Measurements from ENCODE around the gene NLRP9. TPM values are rescaled to one million over a fixed set of nuclear protein-coding genes. Genes with fewer than 3 reads are reported as not detected.
A peak's percentile ranks its signal among the peaks of the same experiment; 100 is the strongest.

NLRP9 gene
- total RNA-seq, 1 experiment from 2014 or later, result 0.02 TPM

DNA sequence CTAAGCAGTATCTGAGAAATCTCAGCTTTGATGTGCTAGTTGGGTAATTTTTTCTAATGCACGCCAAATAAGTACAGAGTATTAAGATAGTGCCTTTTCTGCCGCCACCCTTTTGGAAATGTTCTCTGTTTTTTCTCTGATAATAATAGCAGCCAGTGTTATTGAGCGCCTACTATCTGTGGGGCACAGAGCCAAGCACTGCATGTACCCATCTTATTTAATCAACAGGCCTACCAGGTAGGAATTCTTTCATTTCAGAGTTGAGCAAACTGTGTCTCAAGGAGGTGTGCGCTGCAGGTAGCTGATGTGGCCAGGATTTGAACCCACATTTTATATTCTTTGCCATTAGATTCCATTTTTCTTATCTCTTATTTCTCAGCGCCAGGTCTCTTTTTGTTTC, 61.8 kb downstream of the NLRP9 start:
- H3K36me3 ChIP-seq, result peaks cover 12% of the 10 kb centered on the region
- no peak overlapping the region for H3K4me3 ChIP-seq
- no peaks in the 10 kb centered on the region for H3K9me3 ChIP-seq (replicated peaks)
- H3K4me1 ChIP-seq, result peaks cover 3% of the 10 kb centered on the region; the same call in 1 of the 2 replicates
- no peak overlapping the region for H3K27ac ChIP-seq
- no peaks in the 10 kb centered on the region for H3K27me3 ChIP-seq
- no peak for DNase-seq

DNA sequence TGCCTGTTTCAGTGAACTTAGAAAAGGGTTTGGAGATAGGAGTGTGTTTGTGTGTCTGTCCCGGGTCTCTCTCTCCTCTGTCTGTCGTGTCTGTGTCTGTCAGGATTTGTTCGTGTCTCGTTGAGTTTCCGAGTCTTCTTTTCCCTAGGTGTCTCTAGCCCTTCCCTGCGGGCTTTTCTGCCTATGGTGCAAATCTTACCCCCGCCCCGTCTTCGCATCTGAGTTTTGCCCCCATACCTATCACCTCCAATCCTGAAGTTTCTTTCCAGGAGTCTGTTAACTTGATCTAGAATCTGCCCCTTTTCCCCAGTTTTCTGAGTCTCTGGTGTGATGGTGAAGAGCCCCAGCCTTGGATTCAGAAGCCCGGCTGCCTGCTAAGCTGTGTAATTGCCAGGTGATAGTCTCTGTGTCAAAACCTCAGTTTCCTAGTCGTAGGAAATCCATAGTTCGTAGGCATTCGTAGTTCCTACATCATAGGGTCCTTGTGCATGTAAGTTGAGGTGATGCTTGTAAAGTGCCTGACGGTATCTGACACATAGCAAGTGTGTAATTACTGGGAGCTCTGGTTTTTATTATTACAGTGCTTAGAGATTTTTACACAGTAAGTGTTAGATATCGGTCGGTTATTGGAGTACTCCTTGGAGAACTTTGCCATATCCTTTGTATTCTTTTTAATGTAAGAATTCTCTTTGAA, 62.4 kb downstream of the NLRP9 start:
- no peak for DNase-seq
- peaks cover 11% of the 10 kb centered on the region for H3K36me3 ChIP-seq
- H3K27me3 ChIP-seq, result no peaks in the 10 kb centered on the region
- peak overlapping the region; percentile 71 for H3K4me3 ChIP-seq
- H3K27ac ChIP-seq, result peak overlapping the region; percentile 29; the same call in 1 of the 2 replicates
- no peaks in the 10 kb centered on the region for H3K9me3 ChIP-seq (replicated peaks)
- peaks cover 3% of the 10 kb centered on the region; the same call in 1 of the 2 replicates for H3K4me1 ChIP-seq

DNA sequence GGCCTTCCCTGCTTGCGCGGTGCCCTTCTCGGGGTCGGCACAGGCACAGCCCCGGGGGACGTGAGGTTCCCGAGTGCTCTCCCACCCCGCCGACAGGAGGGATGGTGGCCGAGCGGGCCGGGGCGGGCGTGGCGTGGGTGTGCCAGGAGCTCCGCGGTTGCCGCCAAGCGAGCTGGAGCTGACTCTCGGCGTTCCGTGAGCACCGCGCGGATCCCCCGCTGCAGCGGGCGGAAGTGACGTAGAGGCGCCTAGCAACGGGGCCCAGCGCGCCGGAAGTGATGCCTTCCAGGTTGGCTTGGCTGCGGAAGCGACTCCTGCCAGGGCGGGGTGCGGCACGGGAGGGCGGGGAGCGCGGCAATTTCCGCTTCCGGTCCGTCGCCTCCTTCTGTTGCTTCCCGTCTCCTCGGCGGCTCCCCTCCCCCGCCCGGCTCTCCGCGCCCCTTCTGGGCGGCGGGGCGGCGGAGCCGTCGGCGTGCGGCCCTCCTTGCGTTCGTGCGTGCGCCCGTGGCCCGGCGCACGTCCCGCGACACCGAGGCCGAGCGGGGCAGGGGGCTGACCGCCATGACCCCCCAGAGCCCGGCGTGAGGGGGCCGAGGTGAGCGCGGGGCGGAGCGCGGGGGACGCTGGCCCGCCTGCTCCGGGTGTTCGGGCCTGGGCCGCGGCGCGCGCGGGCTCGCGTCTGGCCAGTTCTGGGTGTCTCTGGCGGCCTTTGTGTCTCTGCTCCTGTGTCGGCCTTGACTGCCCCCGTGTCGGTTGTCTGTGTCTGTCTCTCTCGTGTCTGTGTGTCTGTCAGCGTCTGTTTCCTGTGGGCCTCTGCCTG, 63.2 kb downstream of the NLRP9 start, which contains the start of gene EPN1:
TSS of gene EPN1 (plus strand) at position 386 of the 820 bp plus-strand sequence. CDS start 3,402 bp downstream, outside the sequence.
- H3K4me1 ChIP-seq, result peaks cover 3% of the 10 kb centered on the region; the same call in 1 of the 2 replicates
- H3K36me3 ChIP-seq, result peaks cover 12% of the 10 kb centered on the region
- H3K9me3 ChIP-seq (replicated peaks), result no peaks in the 10 kb centered on the region
- H3K27ac ChIP-seq, result peak within 1 kb of the TSS; percentile 29; the same call in 1 of the 2 replicates
- peak within 1 kb of the TSS; percentile 71 for H3K4me3 ChIP-seq
- no peaks in the 10 kb centered on the region for H3K27me3 ChIP-seq
- peak; percentile 97 for DNase-seq

DNA sequence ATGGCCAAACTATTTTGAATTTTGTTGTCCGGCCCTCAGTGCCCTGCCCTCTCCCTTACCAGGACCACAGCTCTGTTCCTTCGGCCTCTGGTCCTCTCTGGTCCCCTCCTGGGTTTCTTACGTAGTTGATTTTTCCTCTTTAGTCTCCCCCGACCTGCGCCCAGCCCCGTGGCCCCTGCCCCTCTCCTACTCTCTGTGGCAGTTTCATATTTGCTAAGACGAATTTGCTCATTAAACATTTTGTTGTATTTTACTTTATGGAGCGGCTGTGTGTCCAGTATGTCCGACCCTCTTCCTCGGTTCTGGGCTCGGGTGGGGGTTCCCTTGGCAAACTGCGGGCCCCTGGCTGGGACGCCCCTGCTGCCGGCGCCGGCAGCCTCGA, 63.8 kb downstream of the NLRP9 start:
- Histone ChIP-seq H3K4me1 (peaks cover 3% of the 10 kb centered on the region; the same call in 1 of the 2 replicates), H3K9me3 (replicated peaks) (no peaks in the 10 kb centered on the region), H3K36me3 (peaks cover 15% of the 10 kb centered on the region), H3K4me3 (peak overlapping the region; percentile 71), H3K27ac (no peak overlapping the region), H3K27me3 (no peaks in the 10 kb centered on the region)
- no peak for DNase-seq

DNA sequence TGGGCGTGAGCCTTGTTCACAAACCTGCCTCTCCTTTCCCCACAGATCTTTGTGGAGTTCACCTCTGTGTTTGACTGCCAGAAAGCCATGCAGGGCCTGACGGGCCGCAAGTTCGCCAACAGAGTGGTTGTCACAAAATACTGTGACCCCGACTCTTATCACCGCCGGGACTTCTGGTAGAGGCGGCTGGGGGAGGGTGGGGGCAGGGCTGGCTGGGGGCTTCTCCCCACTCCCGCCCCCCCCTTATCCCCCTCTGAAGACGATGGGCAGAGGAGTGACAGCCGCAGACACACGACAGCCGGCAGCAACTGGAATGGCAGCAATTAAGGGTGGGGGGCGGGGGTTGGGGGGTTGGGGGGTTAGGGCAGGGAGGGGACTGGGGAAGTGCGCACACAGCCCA, 64.3 kb downstream of the NLRP9 start:
- Histone ChIP-seq H3K9me3 (replicated peaks) (no peaks in the 10 kb centered on the region), H3K27ac (no peak overlapping the region), H3K27me3 (no peaks in the 10 kb centered on the region), H3K4me3 (no peak overlapping the region), H3K4me1 (peaks cover 3% of the 10 kb centered on the region; the same call in 1 of the 2 replicates), H3K36me3 (peaks cover 18% of the 10 kb centered on the region)
- no peak for DNase-seq

DNA sequence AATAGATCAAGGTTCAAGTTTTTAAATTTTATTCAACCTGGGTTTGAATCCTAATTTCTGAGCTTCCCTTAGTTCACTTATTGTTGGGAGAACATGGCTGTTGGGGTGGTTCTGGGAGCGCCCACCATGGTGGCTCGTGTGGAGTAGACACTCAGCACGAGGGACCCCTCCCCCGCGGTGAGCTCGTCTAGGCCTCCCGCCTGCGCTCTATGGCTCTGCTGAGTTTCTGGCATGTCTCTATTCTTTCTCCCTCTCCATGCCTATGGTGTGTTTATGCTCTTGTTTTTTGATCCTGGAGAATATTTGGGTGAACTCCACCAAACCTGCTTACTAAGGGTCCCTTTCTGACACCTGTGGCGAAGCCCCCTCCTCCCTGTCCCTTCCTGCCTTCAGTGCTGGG, 64.7 kb downstream of the NLRP9 start:
- Histone ChIP-seq H3K36me3 (peaks cover 21% of the 10 kb centered on the region), H3K4me3 (no peak overlapping the region), H3K27ac (no peak overlapping the region), H3K9me3 (replicated peaks) (no peaks in the 10 kb centered on the region), H3K4me1 (peaks cover 3% of the 10 kb centered on the region; the same call in 1 of the 2 replicates), H3K27me3 (no peaks in the 10 kb centered on the region)
- no peak for DNase-seq

DNA sequence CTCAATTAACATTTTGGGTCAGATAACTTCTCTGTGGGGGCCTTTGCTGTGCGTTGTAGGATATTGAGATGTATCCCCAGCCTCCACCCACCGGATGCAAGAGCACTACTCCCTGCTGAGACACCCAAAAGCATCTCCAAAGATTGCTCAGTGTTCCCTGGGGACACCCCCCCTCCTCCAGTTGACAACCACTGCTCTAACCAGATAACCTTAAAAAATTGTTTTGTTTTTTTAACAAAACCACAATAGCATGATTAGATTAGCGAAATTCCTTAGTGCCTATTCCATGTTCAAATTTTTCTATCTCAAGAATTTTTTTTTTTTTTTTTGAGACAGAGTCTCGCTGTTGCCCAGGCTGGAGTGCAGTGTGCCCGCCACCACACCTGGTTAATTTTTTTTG, 65.8 kb downstream of the NLRP9 start:
- no peaks in the 10 kb centered on the region for H3K9me3 ChIP-seq (replicated peaks)
- no peaks in the 10 kb centered on the region for H3K27me3 ChIP-seq
- DNase-seq, result no peak
- H3K27ac ChIP-seq, result no peak overlapping the region
- H3K36me3 ChIP-seq, result peaks cover 28% of the 10 kb centered on the region
- peaks cover 3% of the 10 kb centered on the region; the same call in 1 of the 2 replicates for H3K4me1 ChIP-seq
- H3K4me3 ChIP-seq, result no peak overlapping the region

DNA sequence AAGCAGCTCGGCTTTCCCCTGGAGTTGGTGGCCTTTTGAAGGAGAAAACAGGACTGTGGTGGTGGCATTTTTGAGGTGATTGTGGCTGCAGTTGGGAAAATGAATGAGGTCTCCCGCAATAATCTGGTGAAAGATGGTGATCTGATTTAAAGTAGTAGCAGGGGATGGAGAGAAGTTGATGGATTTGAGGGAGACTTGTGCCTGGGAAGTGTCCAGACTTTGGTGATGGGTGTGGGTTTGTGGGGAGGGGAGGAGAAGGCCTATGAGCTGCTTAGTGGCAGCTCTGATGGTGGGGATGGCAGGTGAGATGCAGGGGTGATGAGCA, 67.2 kb downstream of the NLRP9 start:
- Histone ChIP-seq H3K27ac (no peak overlapping the region), H3K9me3 (replicated peaks) (no peaks in the 10 kb centered on the region), H3K36me3 (peaks cover 40% of the 10 kb centered on the region), H3K27me3 (no peaks in the 10 kb centered on the region), H3K4me3 (no peak overlapping the region), H3K4me1 (peaks cover 3% of the 10 kb centered on the region; the same call in 1 of the 2 replicates)
- DNase-seq, result no peak

DNA sequence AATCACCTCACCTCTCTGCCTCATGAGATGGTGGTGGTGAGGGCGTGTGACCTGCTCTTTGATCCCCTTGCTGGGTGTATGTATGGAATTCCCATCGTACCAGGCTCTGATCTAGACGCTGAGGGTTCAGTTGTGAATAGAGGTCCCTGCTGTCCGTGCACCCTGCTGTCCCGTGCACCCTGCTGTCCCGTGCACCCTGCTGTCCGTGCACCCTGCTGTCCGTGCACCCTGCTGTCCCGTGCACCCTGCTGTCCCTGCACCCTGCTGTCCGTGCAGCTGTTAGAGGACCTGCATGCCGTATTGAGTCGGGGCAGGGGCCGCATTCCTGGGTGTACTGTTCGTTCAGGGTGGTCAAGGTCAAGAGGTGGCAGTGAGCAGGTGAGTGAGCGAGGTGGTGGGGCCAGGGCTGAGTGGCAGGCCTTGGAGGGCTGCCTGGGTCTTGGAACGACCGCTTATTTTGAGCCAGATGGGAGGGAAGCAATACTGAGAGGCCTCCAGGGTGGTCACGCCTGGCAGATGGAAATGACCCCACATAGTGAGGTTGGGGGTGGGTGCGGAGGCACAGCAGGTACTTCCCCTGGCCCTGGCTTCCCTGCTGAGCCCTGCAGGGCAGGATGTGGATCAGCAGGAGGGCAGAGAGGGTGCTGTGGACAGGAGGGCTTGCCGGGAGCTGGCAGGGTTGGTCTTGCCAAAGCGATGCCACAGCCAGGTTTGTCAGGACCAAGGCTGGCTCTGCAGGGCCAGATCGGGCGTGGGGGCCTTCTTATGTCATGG, 67.7 kb downstream of the NLRP9 start:
- Histone ChIP-seq H3K4me3 (no peak overlapping the region), H3K27ac (no peak overlapping the region), H3K4me1 (peaks cover 3% of the 10 kb centered on the region; the same call in 1 of the 2 replicates), H3K27me3 (no peaks in the 10 kb centered on the region), H3K36me3 (peaks cover 46% of the 10 kb centered on the region), H3K9me3 (replicated peaks) (no peaks in the 10 kb centered on the region)
- DNase-seq, result peak; percentile 35 to 38

DNA sequence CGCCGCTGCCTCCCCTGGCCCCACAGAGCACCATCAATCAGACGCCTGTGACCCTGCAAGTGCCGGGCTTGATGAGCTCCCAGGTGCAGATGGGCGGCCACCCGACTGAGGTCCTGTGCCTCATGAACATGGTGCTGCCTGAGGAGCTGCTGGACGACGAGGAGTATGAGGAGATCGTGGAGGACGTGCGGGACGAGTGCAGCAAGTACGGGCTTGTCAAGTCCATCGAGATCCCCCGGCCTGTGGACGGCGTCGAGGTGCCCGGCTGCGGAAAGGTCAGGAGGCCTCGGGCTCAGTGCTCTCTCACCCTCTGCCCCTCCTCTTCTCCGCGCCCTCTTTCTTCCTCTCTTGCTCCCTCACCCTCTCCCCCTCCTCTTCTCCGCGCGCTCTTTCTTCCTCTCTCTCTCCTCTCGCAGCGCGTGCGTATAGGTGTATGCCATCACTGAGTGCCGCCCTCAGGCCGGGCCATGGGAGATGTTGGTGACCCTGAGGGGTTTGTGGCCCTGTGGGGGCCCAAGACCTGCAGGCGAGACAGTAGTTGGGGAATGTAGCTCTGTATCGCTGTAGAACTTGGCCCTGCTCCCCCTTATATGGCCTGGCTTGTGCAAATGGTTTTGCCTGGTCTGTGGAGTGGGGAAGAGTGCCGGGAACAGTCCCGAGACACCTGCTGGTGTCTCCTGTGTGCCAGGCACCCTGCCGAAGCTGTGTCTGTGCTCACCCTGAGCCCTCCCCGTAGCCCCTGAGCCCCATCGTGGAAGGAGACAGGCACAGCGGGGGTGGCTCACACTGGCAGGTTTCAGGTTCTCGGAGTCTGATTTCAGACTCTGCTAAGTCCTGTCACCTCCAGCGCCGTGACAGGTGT, 68.6 kb downstream of the NLRP9 start:
- H3K9me3 ChIP-seq (replicated peaks), result no peaks in the 10 kb centered on the region
- no peaks in the 10 kb centered on the region for H3K27me3 ChIP-seq
- no peak overlapping the region for H3K27ac ChIP-seq
- no peak for DNase-seq
- peaks cover 3% of the 10 kb centered on the region; the same call in 1 of the 2 replicates for H3K4me1 ChIP-seq
- peaks cover 50% of the 10 kb centered on the region for H3K36me3 ChIP-seq
- H3K4me3 ChIP-seq, result no peak overlapping the region

DNA sequence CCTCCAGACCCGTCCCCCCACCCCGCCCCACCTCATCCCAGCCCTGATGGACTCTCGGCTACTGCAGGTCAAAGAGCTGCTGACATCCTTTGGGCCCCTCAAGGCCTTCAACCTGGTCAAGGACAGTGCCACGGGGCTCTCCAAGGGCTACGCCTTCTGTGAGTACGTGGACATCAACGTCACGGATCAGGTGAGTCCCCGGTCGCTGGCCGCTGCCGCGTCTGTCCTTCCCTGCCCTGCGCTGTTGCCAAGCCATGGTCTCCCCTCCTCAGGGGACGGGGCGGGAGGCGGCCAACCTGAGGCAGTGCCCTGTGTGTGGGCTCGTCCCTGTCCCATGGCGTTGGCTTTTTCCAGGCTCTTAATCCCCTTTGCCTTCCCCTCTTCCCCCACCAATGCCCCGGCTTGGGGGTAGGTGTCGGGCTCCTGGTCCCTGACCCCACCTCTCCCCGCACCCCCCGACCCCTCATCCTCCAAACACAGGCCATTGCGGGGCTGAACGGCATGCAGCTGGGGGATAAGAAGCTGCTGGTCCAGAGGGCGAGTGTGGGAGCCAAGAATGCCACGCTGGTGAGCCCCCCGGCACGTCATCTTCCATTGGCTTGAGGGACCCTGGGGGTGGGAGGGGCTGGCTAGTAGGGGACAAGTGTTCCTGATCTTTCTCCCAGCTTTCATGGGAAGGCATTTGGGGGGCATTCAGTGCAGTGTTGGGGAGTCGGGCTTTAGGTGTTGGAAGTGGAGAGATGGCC, 69.4 kb downstream of the NLRP9 start:
- peaks cover 3% of the 10 kb centered on the region; the same call in 1 of the 2 replicates for H3K4me1 ChIP-seq
- no peak for DNase-seq
- no peaks in the 10 kb centered on the region for H3K9me3 ChIP-seq (replicated peaks)
- no peaks in the 10 kb centered on the region for H3K27me3 ChIP-seq
- no peak overlapping the region for H3K27ac ChIP-seq
- peaks cover 57% of the 10 kb centered on the region for H3K36me3 ChIP-seq
- H3K4me3 ChIP-seq, result no peak overlapping the region

DNA sequence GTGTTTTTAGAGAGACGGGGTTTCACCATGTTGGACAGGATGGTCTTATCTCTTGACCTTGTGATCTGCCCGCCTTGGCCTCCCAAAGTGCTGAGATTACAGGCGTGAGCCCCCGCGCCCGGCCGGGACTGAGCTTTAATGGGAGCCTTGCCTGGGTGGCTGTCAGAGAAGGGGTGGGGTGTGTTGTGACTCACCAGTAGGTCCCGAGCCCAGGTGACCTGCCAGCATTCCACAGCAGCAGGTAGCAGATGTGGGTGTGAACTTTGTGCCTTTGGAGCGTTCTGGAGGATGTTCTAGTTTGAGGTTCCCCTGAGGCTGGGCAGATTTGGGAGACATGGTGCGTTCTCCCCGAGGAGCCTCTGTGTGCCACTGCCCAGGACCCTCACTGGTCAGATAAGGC, 70.2 kb downstream of the NLRP9 start:
- H3K4me3 ChIP-seq, result no peak overlapping the region
- H3K36me3 ChIP-seq, result peaks cover 65% of the 10 kb centered on the region

DNA sequence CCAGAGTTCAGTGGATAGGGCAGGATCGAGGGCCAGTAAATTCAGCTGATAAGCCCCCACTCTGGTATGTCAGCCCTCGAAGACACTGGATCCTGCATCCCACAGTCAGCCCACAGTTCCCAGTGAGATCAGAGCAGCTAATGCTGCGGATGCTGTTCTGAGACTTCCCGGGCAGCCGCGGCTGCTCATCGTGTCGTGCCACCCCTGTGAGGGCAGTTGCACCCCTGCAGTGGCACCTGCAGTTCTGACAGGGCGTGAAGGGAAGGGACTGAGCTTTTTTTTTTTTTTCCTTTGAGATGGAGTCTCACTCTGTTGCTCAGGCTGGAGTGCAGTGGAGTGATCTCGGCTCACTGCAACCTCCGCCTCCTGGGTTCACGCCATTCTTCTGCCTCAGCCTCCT, 70.7 kb downstream of the NLRP9 start:
- Histone ChIP-seq H3K4me3 (no peak overlapping the region), H3K27ac (no peak overlapping the region), H3K36me3 (peaks cover 69% of the 10 kb centered on the region), H3K27me3 (no peaks in the 10 kb centered on the region), H3K4me1 (peaks cover 3% of the 10 kb centered on the region; the same call in 1 of the 2 replicates), H3K9me3 (replicated peaks) (no peaks in the 10 kb centered on the region)
- no peak for DNase-seq

More for the DNA sequence above, 70.2 kb downstream of the NLRP9 start:
- Histone ChIP-seq H3K27me3 (no peaks in the 10 kb centered on the region), H3K4me1 (peaks cover 3% of the 10 kb centered on the region; the same call in 1 of the 2 replicates), H3K9me3 (replicated peaks) (no peaks in the 10 kb centered on the region), H3K27ac (no peak overlapping the region)
- no peak for DNase-seq

Data from SJCRH30 (cell line).